Measurements from ENCODE around the gene ZDHHC17.
"Not testable (repeated sequence)": the region's sequence is repeated elsewhere in the genome, so short reads cannot be mapped to it uniquely, and the experiment has no call there.

The ZDHHC17 gene

GRCh38 chr12:76777765-76778216 lies 13.9 kb downstream of the ZDHHC17 start:
- DNase-seq = no peak

- no peak for DNase-seq
Observed at GRCh38 chr12:76778364-76778763, 14.4 kb downstream of the ZDHHC17 start.

- DNase-seq = not testable (repeated sequence)
Observed at GRCh38 chr12:76779310-76779709, 15.4 kb downstream of the ZDHHC17 start.

- DNase-seq = no peak
Observed at GRCh38 chr12:76781321-76781720, 17.4 kb downstream of the ZDHHC17 start.

DNA sequence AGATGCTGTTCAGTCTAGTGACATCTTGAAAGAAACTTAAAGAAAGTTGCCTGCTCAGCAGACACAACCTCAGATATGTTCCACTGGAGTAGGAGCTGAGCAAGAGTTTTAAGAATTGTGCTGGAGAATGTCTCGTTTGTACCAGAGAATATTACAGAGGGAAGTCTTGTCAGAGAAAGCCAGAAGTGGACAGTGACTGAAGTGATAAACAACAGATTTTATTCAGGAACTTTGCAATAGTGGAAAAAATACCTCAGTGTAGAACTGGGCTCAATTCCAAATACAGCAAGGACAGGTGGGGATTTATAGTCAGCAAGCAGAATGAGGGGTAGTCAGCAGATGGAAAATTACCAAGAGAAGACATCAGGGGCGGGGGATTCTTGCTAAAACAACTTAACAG lies 18.6 kb downstream of the ZDHHC17 start:
- DNase-seq = no peak

GRCh38 chr12:76784600-76785051 lies 20.7 kb downstream of the ZDHHC17 start:
- no peak for DNase-seq

DNA sequence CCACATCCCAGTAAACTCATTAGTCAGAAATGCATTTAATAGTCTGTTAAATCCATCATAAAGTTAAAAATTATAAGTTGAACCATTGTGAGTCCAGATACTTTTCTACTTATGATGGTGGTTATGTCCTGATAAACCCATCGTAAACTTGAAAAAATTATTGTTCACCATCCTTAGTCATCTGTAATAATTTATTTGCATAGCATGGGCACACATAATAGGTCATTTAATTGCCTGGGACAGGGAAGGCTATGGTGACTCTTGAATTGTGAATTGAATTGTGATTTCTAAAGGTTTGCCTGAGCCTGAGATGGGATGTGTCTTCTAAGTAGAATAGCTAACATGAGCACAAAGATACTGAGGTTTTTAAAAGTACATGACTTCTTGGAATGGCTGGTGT lies 21.5 kb downstream of the ZDHHC17 start:
- no peak for DNase-seq

GRCh38 chr12:76786986-76787385 lies 23.1 kb downstream of the ZDHHC17 start:
- DNase-seq = no peak

- DNase-seq = no peak
Observed at GRCh38 chr12:76787689-76788088, 23.8 kb downstream of the ZDHHC17 start.

- DNase-seq = no peak
Observed at GRCh38 chr12:76789335-76790050, 25.6 kb downstream of the ZDHHC17 start.

DNA sequence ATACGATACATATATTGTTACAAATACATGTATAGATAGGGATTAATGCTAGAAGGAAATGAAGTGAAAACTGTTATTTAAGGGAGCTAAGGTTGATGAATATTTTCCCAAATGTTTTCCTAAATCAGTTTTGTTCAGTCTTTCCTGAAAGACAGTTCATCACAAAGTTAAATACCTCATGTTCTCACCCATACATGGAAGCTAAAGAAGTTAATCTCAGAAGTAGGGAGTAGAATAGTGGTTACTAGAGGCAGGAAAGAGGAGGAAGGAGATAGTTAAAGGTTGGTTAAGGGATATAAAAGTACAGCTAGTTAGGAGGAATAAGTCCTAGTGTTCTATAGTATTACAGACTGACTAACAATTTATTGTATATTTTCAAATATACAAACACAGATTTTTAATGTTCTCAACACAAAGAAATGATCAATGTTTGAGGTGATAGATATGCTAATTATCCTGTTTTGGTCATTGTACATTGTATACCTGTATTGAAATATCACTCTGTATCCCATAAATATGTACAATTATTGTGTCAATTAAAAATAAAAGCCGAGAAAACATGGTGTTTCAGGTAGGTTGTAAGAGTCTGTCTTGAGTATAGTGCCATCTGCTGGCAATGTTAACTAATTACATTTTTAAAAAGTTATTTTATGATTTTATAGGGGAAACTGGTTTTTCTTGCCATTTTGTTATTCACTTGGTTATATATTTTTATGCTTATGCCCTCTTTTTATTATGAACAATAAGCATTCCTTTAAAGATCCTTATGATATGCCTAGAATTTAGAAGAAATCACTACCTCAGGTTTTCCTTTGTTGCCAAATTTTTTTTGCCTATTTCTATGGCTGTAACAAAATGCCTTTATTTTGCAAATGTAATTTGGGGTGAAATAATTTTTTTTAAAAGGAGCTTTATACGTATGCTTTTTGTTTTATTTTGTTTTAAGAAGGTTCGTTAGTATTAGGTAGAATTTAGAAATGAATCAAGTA lies 26.9 kb downstream of the ZDHHC17 start:
- DNase-seq = no peak

DNA sequence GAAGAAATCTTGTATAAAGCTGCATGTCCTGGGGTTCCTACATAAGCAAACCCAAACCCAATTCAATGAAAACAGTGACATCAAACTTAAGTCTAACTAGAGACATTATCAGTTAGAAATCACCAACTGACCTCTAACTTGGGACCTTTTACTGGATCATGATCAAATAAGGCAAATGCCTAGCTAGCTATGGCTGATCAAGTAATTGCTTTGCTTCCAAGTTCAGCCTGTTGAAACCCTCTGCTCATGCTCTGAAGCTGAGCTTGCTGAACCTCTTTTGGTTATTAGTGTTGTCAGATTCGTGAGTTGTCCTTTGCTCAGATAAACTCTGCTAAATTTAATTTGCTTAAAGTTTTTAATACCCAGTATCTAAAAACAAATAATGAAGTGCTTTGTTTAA lies 28.9 kb downstream of the ZDHHC17 start:
- DNase-seq = no peak

- no peak for DNase-seq
Observed at GRCh38 chr12:76798864-76799263, 34.9 kb downstream of the ZDHHC17 start.

DNA sequence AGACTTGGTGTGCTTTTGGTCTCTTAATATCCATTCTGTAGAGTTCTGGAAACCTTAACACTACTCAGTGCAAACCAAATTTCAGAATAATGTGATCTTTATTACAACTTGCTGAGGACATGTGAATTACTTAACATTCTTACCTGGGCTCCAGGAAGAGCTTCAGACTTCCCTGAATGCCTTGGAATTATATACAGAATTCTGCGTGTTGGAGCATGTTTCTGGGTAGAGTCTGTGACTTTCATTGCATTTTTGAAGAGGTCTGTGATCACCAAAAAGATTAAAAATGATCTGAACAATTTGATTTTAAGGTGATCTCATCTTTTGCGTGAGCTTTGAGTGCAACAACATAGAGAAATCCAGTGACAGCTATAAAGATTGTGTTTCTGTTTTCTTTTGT lies 35.4 kb downstream of the ZDHHC17 start:
- no peak for DNase-seq

DNA sequence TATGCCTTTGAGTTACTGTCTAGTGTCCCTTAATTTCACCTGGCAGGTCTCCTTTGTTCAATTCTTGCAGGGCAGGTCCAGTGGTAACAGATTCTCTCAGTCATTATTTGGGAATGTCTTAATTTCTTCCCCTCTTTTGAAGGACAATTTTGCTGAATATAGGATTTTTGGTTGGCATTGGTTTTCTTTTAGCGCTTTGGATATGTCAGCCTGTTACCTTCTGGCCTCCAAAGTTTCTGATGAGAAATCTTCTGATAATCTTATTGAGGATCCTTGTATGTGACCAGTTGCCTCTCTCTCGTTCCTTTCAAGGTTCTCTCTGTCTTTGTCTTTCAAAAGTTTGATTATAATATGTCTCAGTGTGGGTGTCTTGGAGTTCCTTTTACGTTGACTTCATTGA lies 38.1 kb downstream of the ZDHHC17 start:
- no peak for DNase-seq

GRCh38 chr12:76804435-76804976 lies 40.6 kb downstream of the ZDHHC17 start:
- DNase-seq = no peak

- DNase-seq = no peak
Observed at GRCh38 chr12:76810671-76811419, 46.9 kb downstream of the ZDHHC17 start.

DNA sequence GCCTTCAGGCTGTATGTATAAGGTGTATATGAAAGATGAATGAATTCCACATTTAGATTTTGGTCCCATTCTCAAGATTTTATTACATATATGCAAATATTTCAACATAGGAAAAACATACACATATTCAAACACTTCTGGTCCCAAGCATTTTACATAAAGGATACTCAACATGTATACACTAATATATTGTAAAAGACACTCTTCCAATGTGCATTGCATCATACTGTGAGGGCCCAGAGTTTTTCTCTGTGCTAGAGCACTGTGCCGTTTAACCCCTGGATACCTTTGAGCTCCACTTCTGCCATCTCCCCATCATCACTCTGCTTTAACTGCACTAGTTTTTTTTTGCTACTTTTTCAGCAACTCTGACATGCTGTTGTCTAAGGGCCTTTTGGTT lies 48.1 kb downstream of the ZDHHC17 start:
- no peak for DNase-seq

GRCh38 chr12:76813265-76813664 lies 49.4 kb downstream of the ZDHHC17 start:
- no peak for DNase-seq

- no peak for DNase-seq
Observed at GRCh38 chr12:76813972-76814371, 50.1 kb downstream of the ZDHHC17 start.

DNA sequence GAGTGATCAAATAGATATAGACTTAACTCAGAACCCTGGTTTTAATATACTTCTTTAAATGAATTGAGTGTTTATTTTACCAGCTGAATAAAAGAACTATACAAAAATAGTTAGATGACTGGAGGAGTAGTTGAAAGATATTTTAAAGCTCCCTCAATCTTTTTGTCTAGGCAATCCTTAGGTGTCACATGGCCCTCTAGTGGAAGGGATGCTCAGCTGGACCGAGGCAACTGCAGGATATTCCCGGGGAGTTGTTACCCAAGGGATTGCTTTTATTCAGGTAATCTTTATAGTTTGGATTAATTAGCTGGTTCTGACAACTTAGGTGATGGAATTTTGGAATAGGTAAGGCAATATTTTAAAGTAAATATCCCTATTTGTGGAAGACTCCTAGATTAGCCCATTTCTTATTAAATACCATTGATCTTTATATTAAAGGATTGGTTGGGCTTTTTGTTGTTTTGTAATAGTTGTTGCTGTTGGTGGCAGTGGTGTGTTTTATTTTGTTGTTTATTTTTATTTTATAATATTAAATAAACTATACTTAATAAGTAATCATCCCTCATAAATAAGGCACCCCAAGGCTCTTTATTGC lies 57.1 kb downstream of the ZDHHC17 start:
- no peak for DNase-seq

DNA sequence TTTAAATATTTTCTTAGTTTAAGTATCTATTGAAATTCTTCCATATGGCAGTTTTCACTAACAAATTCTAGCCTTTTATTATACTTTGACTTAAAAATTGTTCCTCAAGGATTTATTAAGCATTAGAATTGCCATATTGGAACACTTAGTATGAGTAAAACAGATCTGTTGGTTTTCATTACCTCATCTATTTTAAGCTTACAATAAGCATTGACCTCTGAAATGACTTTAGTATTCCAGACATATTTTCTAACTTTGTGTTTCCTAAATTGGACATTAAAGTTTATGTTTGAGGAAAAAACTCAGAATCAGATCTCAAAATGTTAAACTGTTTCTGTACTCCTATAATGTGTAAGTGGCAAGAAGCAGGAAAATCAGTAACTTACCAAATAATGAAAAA lies 66.5 kb downstream of the ZDHHC17 start:
- no peak for DNase-seq

Measured in activated naive CD4-positive, alpha-beta T cell (primary cell).